Spinal cord (tissue), 10 donors: Measurements from ENCODE around the gene CDH5. TPM values are rescaled to one million over a fixed set of nuclear protein-coding genes. Genes with fewer than 3 reads are reported as not detected.
"Not testable (repeated sequence)": the region's sequence is repeated elsewhere in the genome, so short reads cannot be mapped to it uniquely, and the experiment has no call there.

Experiments
- DNase-seq, 6 donors: peaks; one replicate each; pipeline versions ENCODE4 v3.0.0 to v3.0.0-alpha.2; 2013 to 2015; ENCODE audit warnings: low spot score in 6 of 6, low read depth in 4 of 6
- H3K27ac ChIP-seq: one replicate; pipeline ENCODE4 v1.5.1; 2013; ENCODE audit warnings: low read depth, low read length, control low read depth
- H3K27me3 ChIP-seq: one replicate; pipeline ENCODE4 v1.6.1; 2013; ENCODE audit warnings: low read length; ENCODE audit not compliant: control insufficient read depth, insufficient read depth
- H3K36me3 ChIP-seq: one replicate; pipeline ENCODE4 v1.6.1; 2013; ENCODE audit warnings: low read length; ENCODE audit not compliant: control insufficient read depth, insufficient read depth
- H3K4me1 ChIP-seq: one replicate; pipeline ENCODE4 v1.6.1; 2013; ENCODE audit warnings: low read length; ENCODE audit not compliant: control insufficient read depth, insufficient read depth
- H3K4me3 ChIP-seq: one replicate; pipeline ENCODE4 v1.5.1; 2013; ENCODE audit warnings: low read depth, low read length, control low read depth
- H3K9me3 ChIP-seq: one replicate; pipeline ENCODE4 v1.6.1; 2013; ENCODE audit warnings: low read length; ENCODE audit not compliant: control insufficient read depth, insufficient read depth
- WGBS: methylation state at CpG from one replicate; pipeline ENCODE4 v1.1.5; 2013; ENCODE audit warnings: missing lambda C conversion rate; ENCODE audit not compliant: insufficient coverage; 5-methylcytosine and 5-hydroxymethylcytosine counted together
- polyA plus RNA-seq, 2 donors: library from polyadenylated mRNA; unstranded; fragments of 120-200 nt; gene quantifications; one replicate each; pipeline ENCODE4 v1.2.1, GENCODE V29; 2013; ENCODE audit not compliant: insufficient read length in 2 of 2
- total RNA-seq, 2 donors: library from RNA; depleted of rRNA in 1 of 2; stranded (reverse); fragments of 120-200 nt in 1 of 2; fragments of >200 nt in 1 of 2; gene quantifications; one replicate each; pipeline versions ENCODE4 v1.2.3 to v1.2.4, GENCODE V29; 2013 to 2014
- donor health status: healthy.

Gene CDH5
- total and polyA plus RNA-seq, 4 donors, result 23.5 to 78.3 (median 35.3) TPM

DNA sequence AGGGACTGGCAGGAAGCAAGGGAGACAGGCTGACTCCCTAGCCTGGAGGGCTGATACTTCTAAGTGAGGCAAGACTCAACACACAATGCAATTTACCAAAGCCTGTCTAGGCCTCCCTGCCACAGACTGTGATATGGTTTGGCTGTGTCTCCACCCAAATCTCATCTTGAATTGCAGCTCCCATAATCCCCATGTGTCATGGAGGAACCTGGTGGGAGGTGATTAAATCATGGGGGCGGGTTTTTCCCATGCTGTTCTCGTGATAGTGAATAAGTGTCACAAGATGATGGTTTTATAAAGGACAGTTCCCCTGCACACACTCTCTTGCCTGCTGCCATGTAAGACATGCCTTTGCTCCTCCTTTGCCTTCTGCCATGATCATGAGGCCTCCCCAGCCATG is 35.0 kb upstream of the CDH5 start:
- not testable (repeated sequence) for H3K4me3 ChIP-seq, H3K9me3 ChIP-seq, H3K27ac ChIP-seq, H3K27me3 ChIP-seq, DNase-seq, H3K36me3 ChIP-seq
- WGBS, result no CpG with 5 or more reads among the region's 2 CpGs
- peaks cover 44% of the 10 kb centered on the region for H3K4me1 ChIP-seq

DNA sequence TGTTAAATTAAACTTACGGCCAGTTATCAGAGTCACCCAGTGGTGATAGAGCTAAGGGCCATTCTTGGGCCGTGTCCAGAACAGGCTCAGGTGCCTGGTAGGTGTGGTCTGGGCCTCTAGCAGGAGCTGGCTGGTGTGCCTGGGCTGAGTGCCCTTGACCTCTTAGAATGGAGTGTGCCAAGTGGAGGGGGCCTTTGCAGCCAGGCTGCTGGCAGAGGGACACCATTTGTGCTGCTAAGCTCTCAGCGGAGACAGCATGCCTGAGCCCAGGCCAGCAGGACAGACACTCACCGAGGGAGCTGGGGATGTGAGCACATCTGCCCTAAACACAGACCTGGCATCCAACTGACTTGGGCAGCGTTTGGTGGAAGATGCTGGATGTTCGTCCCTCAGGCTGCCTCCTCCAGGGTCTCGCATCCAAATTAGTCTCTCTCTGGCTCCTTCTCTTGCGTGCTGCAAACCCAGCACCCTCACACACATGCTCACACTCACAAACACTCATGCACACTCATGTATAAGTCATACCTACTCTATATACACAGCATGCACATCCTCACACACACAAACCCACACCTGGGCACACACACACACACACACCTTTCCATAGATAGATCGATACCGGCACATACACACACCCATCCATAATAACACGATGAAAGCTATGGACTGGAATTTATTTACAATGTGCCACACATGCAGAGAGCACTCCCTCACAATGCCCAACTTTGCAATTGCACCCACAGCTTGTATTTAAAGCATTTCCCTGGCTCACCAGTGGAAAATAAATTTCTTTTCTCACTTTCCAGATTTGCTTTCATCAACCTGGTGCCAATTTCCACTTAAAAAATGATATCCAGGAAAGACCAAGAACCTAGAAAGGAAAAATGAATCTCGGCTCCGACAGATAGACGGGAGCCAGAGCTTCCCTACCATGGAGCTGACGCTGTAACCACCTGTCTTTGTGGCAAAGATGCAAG is 33.6 kb upstream of the CDH5 start:
- 78% methylated on average over 14 of the region's 15 CpGs for WGBS
- Histone ChIP-seq H3K27ac (no peak overlapping the region), H3K36me3 (no peaks in the 10 kb centered on the region), H3K4me3 (no peak overlapping the region), H3K4me1 (peaks cover 29% of the 10 kb centered on the region), H3K27me3 (no peaks in the 10 kb centered on the region), H3K9me3 (peaks cover 7% of the 10 kb centered on the region)
- DNase-seq, result peak in 1 of 6 donors; percentile 68

GRCh38 chr16:66334853-66335574 is 31.5 kb upstream of the CDH5 start:
- Histone ChIP-seq H3K4me3 (no peak overlapping the region), H3K36me3 (no peaks in the 10 kb centered on the region), H3K27me3 (no peaks in the 10 kb centered on the region), H3K4me1 (peaks cover 21% of the 10 kb centered on the region), H3K9me3 (peaks cover 7% of the 10 kb centered on the region), H3K27ac (peak overlapping the region; percentile 52)
- no CpG with 5 or more reads among the region's 4 CpGs for WGBS
- DNase-seq, result peak in 1 of 6 donors; percentile 65

DNA sequence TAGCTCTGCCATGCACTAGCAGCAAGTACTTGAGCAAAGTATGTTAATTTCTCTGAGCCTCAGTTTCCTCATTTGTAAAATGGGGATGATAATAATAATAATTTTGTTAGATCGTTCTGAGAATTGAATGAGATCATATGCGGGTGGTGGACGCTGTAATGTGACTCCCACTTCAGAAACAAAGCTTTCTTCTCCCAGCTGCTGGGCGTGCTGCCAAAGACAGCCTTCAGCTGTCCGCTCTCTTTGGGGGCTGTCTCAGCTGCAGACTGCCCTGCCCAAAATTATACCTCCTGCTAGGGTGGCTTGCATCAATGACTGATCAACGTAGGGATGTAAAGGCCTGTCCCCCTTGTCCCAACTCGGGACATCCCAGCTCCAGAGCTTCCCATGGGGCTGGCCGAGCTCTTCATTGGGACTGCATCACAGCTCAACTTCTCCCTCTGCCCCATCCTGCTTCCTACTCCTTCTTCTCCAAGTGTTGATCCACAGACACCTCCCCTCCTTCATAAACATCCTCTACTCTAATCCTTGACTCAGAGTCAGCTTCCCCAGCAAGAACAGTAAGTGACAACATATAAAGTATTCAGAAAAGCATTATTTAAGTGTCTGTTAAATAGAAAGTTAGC is 30.7 kb upstream of the CDH5 start:
- peak overlapping the region; percentile 52 for H3K27ac ChIP-seq
- peaks cover 7% of the 10 kb centered on the region for H3K9me3 ChIP-seq
- peak in 3 of 6 donors; percentile 54 to 89 (median 66) for DNase-seq
- H3K36me3 ChIP-seq, result no peaks in the 10 kb centered on the region
- WGBS, result 36% methylated on average over 5 of the region's 8 CpGs
- H3K4me1 ChIP-seq, result peaks cover 21% of the 10 kb centered on the region
- H3K27me3 ChIP-seq, result no peaks in the 10 kb centered on the region
- no peak overlapping the region for H3K4me3 ChIP-seq

GRCh38 chr16:66337463-66338188 is 28.9 kb upstream of the CDH5 start:
- H3K36me3 ChIP-seq, result no peaks in the 10 kb centered on the region
- no peak overlapping the region for H3K4me3 ChIP-seq
- no peaks in the 10 kb centered on the region for H3K27me3 ChIP-seq
- 79% methylated on average over 6 of the region's 9 CpGs for WGBS
- DNase-seq, result peak in 1 of 6 donors; percentile 52
- peaks cover 7% of the 10 kb centered on the region for H3K9me3 ChIP-seq
- H3K27ac ChIP-seq, result no peak overlapping the region
- peaks cover 23% of the 10 kb centered on the region for H3K4me1 ChIP-seq

GRCh38 chr16:66342294-66342900 is 24.1 kb upstream of the CDH5 start:
- H3K4me3 ChIP-seq, result no peak overlapping the region

GRCh38 chr16:66344533-66345145 is 21.9 kb upstream of the CDH5 start:
- H3K4me3 ChIP-seq, result no peak overlapping the region
- peak in 3 of 6 donors; percentile 42 to 84 (median 77) for DNase-seq
- 58% methylated on average over 7 of the region's 14 CpGs for WGBS
- H3K27ac ChIP-seq, result no peak overlapping the region
- no peaks in the 10 kb centered on the region for H3K36me3 ChIP-seq
- no peaks in the 10 kb centered on the region for H3K27me3 ChIP-seq
- H3K4me1 ChIP-seq, result peaks cover 12% of the 10 kb centered on the region
- H3K9me3 ChIP-seq, result no peaks in the 10 kb centered on the region

More at GRCh38 chr16:66342294-66342900, 24.1 kb upstream of the CDH5 start:
- H3K4me1 ChIP-seq, result peaks cover 12% of the 10 kb centered on the region
- no peaks in the 10 kb centered on the region for H3K27me3 ChIP-seq
- H3K36me3 ChIP-seq, result no peaks in the 10 kb centered on the region
- peaks cover 2% of the 10 kb centered on the region for H3K9me3 ChIP-seq
- peak in 1 of 6 donors; percentile 25 for DNase-seq
- WGBS, result 63% methylated on average over 6 of the region's 9 CpGs
- no peak overlapping the region for H3K27ac ChIP-seq

DNA sequence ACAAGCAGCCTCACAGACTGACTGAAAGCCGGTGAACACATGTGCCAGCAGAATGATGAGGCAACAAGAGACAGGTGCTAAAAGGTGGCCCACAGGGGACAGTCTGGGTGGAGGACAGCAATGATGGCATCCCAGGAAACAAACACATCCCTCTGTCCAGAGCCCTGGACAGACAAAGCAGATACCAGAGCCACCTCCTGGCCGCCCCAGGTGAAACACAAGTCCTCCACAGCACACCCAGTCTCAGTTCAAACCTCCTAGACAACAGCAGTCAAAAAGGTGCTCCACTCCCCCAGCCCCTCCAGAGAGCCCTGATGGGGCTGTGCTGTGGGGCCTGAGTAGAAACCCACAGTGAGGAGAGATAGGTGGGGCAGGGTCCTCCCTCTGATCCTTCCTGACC is 20.3 kb upstream of the CDH5 start:
- Histone ChIP-seq H3K27me3 (no peaks in the 10 kb centered on the region), H3K36me3 (no peaks in the 10 kb centered on the region), H3K9me3 (no peaks in the 10 kb centered on the region), H3K4me3 (no peak overlapping the region), H3K27ac (no peak overlapping the region), H3K4me1 (peaks cover 12% of the 10 kb centered on the region)
- 80% methylated on average over 2 of the region's 2 CpGs for WGBS
- no peak for DNase-seq
